Head of caudate nucleus (tissue), 42 donors: ENCODE data around the gene CBLN3.
"Not testable (repeated sequence)": the region's sequence is repeated elsewhere in the genome, so short reads cannot be mapped to it uniquely, and the experiment has no call there.

Experiments
- DNase-seq, 42 donors: peaks; one replicate each; pipeline versions ENCODE4 v3.0.0 to v3.0.0-alpha.2; 2020 to 2021; ENCODE audit warnings: mixed read lengths in 7 of 42
- intact Hi-C: fragments of 100-400 bp; cut with DNase I; formaldehyde crosslinking; loops from one replicate; pipeline ENCODE4 v1.15.0; 2022

Gene CBLN3

GRCh38 chr14:24429395-24430142, at the start of gene CBLN3, which contains the start of gene KHNYN:
Gene CBLN3 (minus strand): TSS chr14:24429668. CDS start chr14:24429054, 614 bp downstream.
Gene KHNYN (plus strand): TSS chr14:24429954. CDS start chr14:24430731, 777 bp downstream.
- intact Hi-C loops = no loop called here
- peak; percentile 40 to 90 (median 82) for DNase-seq

GRCh38 chr14:24475261-24475660, 45.8 kb upstream of the CBLN3 start:
- no peak for DNase-seq
- intact Hi-C loops = no loop called here

DNA sequence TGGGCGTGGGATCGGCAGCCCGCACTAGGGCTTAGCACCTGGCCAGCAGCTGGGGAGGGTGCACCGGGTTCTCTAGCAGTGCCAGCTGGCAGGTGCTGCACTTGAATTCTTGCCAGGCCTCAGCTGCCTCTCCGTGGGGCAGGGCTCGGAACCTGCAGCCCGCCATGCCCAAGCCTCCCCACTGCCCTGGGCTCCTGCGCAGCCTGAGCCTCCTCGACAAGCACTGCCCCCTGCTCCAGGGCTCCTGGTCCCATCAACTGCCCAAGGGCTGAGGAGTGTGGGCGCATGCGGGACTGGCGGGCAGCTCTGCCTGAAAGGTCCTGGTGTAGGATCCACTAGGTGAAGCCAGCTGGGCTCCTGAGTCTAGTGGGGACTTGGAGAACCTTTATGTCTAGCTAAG, 43.7 kb upstream of the CBLN3 start:
- no peak for DNase-seq
- intact Hi-C loops = no loop called here

GRCh38 chr14:24470450-24470849, 41.0 kb upstream of the CBLN3 start:
- DNase-seq, intact Hi-C loops: not testable (repeated sequence)

DNA sequence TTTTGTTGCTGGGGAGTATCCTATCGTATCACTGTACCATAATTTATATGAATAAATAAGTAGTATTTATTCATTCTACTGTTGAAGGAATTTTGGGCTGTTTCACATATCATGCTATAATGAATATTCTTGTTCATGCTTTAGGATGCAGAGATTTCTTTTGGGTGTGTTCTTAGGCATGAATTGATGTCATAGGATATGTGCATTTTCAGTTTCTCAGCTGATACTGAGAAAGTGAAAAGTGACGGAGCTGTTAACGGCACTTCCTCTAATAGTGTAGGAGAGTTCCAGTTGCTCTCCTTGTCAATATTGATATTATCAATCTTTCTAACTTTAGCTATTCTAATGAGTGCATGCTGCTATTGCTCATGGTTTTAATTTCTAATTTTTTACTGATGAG, 36.3 kb upstream of the CBLN3 start:
- intact Hi-C loops = no loop called here
- DNase-seq = no peak

DNA sequence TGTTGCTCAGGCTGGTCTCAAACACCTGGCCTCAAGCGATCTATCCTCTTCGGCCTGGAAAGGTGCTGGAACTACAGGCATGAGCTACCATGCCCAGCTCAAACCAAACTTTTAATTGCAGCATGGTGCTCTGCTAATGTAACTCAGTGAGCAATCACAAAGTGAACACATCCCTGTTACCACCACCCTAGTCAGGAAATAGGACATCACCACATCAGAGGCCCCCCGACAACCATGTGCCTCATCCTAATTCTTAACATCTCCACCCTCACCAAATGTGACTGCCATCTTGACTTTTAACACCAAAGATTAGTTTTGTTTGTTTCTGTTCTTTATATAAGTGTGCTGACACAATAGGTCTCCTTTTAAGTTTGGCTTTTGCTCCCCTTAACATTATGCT, 35.9 kb upstream of the CBLN3 start:
- DNase-seq = no peak
- intact Hi-C loops = no loop called here

- DNase-seq = no peak
- intact Hi-C loops = no loop called here
These were observed 34.7 kb upstream of the CBLN3 start for GRCh38 chr14:24463884-24464785.

GRCh38 chr14:24463017-24463883, 33.8 kb upstream of the CBLN3 start:
- intact Hi-C loops = no loop called here
- no peak for DNase-seq

DNA sequence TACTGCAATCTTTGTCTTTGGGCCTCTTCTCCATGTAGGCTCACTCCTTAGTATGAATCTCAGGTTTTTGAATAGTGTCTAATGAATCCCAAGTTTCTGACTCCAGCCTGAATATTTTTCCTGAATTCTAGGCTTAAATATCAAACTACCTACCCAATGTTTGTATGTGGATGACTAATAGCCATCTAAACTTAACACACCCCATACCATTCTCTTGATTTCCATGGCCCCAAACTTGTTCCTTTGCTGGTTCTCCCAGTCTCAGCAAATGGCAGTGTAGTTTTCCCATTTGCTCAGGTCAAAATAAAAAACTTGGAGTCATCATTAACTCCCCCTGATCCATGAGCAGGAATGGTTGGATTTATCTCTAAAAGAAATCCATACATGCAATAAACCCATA, 31.9 kb upstream of the CBLN3 start:
- intact Hi-C loops = no loop called here
- no peak for DNase-seq

- intact Hi-C loops = no loop called here
- DNase-seq = no peak
These were observed 29.9 kb upstream of the CBLN3 start for GRCh38 chr14:24459331-24459730.

- intact Hi-C loops = no loop called here
- DNase-seq = no peak
These were observed 29.3 kb upstream of the CBLN3 start for GRCh38 chr14:24458736-24459135.

- intact Hi-C loops = no loop called here
- DNase-seq = no peak
These were observed 27.5 kb upstream of the CBLN3 start for GRCh38 chr14:24456980-24457379.

DNA sequence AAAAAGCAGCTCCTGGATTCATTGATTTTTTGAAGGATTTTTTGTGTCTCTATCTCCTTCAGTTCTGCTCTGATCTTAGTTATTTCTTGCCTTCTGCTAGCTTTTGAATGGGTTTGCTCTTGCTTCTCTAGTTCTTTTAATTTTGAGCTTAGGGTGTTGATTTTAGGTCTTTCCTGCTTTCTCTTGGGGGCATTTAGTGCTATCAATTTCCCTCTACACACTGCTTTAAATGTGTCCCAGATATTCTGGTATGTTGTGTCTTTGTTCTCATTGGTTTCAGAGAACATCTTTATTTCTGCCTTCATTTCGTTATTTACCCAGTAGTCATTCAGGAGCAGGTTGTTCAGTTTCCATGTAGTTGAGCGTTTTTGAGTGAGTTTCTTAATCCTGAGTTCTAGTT, 21.4 kb upstream of the CBLN3 start:
- intact Hi-C loops, DNase-seq: not testable (repeated sequence)

DNA sequence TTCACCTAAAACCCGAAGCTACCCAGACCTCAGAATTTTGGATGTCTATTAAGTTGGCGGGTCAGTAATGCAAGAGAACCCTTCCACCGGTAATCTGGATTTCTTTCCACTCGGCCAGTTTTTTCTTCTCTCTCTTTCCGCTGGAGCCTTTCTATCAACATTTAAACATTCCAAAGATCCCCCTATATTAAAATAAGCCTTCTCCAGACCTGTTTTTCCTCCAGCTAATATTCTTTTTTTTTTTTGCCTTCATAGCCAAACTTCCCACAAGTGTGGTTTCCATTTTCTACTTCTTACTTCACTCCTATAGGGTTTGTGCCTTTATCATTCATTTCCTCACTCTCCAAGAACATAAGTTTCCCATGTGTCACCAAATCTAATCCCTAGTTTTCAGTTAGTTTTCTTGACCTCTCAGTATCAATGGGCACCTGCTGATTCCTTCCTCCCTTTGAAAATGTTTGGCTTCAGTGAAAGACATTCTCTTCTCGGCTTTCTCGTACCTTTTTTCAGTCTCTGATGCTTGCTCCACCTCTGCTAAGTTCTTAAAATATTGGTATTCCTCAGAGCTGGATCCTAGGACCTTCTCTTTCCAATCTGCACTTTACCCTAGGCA, 13.7 kb upstream of the CBLN3 start:
- intact Hi-C loops = loop anchor here (5.0 kb wide), 1 partner anchor 201 kb away; the partner anchor contains the start of gene TINF2
- no peak for DNase-seq

- intact Hi-C loops = loop anchor here (5.0 kb wide), 1 partner anchor 200 kb away; the partner anchor contains the start of gene TINF2
- peak; percentile 93 to 99 (median 97) for DNase-seq
These were observed 13.0 kb upstream of the CBLN3 start, which contains the start of gene SDR39U1 for GRCh38 chr14:24442240-24443052. Gene SDR39U1 (minus strand): TSS chr14:24442776. CDS start chr14:24442769, 7 bp downstream.

DNA sequence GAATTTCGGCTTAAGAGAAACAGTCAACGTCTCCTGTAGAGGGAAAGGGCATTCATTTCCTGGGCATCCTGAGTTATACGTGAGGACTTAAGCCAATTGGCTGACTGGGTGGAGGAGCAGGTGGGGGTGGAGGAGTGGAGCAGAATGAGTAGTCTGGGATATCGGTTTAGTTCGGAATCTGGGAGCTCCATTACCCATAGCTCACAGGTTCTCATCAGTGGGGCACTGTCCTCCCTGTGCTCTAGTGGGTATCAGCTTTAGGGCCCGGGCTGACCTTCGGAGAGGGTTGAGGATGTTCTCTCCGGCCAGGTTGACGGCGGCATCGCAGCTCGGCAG, 12.4 kb upstream of the CBLN3 start:
- peak in 1 of 42 donors; percentile 15 for DNase-seq
- intact Hi-C loops = loop anchor here (5.0 kb wide), 1 partner anchor 200 kb away; the partner anchor contains the start of gene TINF2

DNA sequence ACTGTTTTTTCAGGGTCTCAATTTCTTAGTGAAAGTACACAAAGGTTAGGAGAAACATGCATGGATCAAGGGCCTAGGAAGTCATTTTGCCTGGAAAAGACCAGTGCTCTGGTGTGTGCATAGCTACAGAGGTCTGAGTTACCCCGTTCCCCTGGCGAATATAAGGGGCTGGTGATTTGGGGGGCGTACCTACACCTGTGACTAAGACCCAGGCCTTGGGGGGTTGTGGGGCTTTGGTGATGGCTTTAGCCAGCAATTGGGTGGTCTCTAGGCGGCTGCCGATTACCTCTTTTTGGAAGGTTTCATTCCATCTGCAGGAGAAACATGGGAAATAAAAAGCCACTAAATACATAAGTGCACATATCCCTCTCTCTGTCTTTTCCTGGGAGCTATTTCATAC, 12.0 kb upstream of the CBLN3 start:
- intact Hi-C loops = loop anchor here (5.0 kb wide), 1 partner anchor 199 kb away; the partner anchor contains the start of gene TINF2
- DNase-seq = no peak
